Esophagus squamous epithelium (tissue), 5 donors: ENCODE measurements around the gene METAP1D. TPM values are rescaled to one million over a fixed set of nuclear protein-coding genes. Genes with fewer than 3 reads are reported as not detected.

Source experiments
- DNase-seq: peaks from one replicate; lab custom pipeline; 2025; lab: John Stamatoyannopoulos, UW
- H3K27ac ChIP-seq, 4 donors: fragments of 200-600 bp; sonication (generic); one replicate each; pipeline ENCODE4 v1.5.1; 2016 to 2019; ENCODE audit warnings: mild to moderate bottlenecking in 1 of 4
- H3K27me3 ChIP-seq, 4 donors: fragments of 200-600 bp; sonication (generic); 1 replicate in 3 of 4; 2 replicates in 1 of 4; pipeline versions ENCODE4 v1.5.1 to v1.6.0; 2017 to 2021; ENCODE audit warnings: antibody characterized with exemption in 1 of 4
- H3K36me3 ChIP-seq, 3 donors: fragments of 200-600 bp; sonication (generic); one replicate each; pipeline ENCODE4 v1.5.1; 2016 to 2019
- H3K4me1 ChIP-seq, 3 donors: fragments of 200-600 bp; sonication (generic); one replicate each; pipeline ENCODE4 v1.5.1; 2017 to 2019
- H3K4me3 ChIP-seq, 4 donors: fragments of 200-600 bp; sonication (generic); 1 replicate in 3 of 4; 2 replicates in 1 of 4; pipeline ENCODE4 v1.5.1; 2016 to 2019; ENCODE audit warnings: mild to moderate bottlenecking in 2 of 4, moderate library complexity in 1 of 4
- H3K9me3 ChIP-seq, 3 donors: fragments of 200-600 bp; sonication (generic); one replicate each; pipeline ENCODE4 v1.5.1; 2016 to 2019
- POLR2A ChIP-seq, 4 donors: fragments of 450-650 bp; IDR thresholded peaks; one replicate each; pipeline ENCODE4 v1.6.1; 2017; ENCODE audit warnings: antibody characterized with exemption in 4 of 4, mild to moderate bottlenecking in 4 of 4, moderate library complexity in 3 of 4
- WGBS, 2 donors: methylation state at CpG; one replicate each; pipeline ENCODE4 v1.1.5; 2018; 5-methylcytosine and 5-hydroxymethylcytosine counted together
- intact Hi-C: fragments of 100-400 bp; cut with DNase I; formaldehyde crosslinking; loops from one replicate; pipeline ENCODE4 v1.15.0; 2022
- total RNA-seq, 4 donors: library from RNA; depleted of rRNA; stranded (reverse); fragments of >200 nt; gene quantifications; one replicate each; pipeline ENCODE4 v1.1.0, GENCODE V29; 2016
- TF ChIP-seq, protein P1 (sequence below), 6 experiments: fragments of 450-650 bp in 4 of 6; fragments of 200-600 bp in 2 of 6; sonication (generic) in 2 of 6; IDR thresholded peaks; one replicate each; pipeline ENCODE4 v1.5.1; 2016 to 2019; ENCODE audit warnings: antibody characterized with exemption in 6 of 6, mild to moderate bottlenecking in 4 of 6, moderate library complexity in 4 of 6
- donor health status: DM: yes; HTN: yes; CAD: no.

METAP1D gene
- total RNA-seq, 4 donors from 2014 or later = 2.4 to 7.1 (median 5.7) TPM

DNA sequence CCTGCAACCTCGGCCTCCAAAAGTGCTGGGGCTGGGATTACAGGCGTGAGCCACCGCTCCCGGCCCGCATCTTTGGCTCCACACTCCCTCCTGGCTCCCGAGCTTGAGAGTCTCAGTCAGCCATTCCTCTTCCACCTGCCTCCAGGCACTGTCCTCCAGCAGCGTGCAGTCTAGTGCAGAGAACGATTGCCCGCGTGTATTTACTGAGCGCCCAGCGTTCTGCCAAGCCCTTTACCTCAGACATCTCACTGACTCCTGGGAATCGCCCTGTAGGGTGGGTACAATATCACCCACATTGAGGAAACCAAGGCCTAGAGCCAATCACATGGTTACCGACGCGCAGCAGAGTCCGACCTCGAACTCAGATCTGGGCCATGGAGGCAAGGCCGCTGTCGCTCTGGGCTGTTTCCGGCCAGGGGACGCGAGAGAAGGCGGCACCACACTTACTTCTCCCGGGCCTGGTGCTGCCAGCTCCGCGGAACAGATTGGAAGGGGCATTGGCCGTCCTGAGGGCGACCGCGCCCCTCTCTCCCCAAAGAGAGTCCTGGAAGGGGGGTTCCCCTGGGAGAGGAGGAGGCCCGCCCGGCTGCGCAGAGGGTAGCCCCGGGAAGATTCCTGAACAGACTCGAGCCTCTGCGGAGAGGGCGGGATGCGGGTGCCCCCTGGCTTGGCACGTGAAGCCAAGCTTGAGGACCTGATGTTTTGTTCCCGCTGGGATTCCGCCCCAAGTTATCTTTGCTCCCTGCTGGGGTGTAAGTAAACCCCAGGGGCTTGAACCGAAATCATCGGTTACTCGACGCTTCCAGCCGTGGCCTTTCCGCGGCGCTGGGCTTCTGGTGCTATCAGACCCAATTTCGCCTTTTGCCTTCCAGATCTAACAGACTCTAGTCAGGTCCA is 108.2 kb downstream of the METAP1D start:
- H3K4me3 ChIP-seq = peak overlapping the region in 1 of 4 donors; percentile 5
- no peak for TF ChIP-seq POLR2A (IDR thresholded peaks at IDR 0.05)
- TF ChIP-seq, protein P1, sequence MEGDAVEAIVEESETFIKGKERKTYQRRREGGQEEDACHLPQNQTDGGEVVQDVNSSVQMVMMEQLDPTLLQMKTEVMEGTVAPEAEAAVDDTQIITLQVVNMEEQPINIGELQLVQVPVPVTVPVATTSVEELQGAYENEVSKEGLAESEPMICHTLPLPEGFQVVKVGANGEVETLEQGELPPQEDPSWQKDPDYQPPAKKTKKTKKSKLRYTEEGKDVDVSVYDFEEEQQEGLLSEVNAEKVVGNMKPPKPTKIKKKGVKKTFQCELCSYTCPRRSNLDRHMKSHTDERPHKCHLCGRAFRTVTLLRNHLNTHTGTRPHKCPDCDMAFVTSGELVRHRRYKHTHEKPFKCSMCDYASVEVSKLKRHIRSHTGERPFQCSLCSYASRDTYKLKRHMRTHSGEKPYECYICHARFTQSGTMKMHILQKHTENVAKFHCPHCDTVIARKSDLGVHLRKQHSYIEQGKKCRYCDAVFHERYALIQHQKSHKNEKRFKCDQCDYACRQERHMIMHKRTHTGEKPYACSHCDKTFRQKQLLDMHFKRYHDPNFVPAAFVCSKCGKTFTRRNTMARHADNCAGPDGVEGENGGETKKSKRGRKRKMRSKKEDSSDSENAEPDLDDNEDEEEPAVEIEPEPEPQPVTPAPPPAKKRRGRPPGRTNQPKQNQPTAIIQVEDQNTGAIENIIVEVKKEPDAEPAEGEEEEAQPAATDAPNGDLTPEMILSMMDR (IDR thresholded peaks at IDR 0.05) = no peak
- no peaks in the 10 kb centered on the region for H3K36me3 ChIP-seq
- H3K27ac ChIP-seq = no peak overlapping the region
- H3K4me1 ChIP-seq = peaks cover 7 to 37% (median 25%) of the 10 kb centered on the region in 3 donors
- intact Hi-C loops = loop anchor here (10.0 kb wide), 2 partner anchors 293 to 413 kb away; no protein-coding TSS in a partner anchor
- peaks cover 25 to 91% (median 51%) of the 10 kb centered on the region in 4 donors for H3K27me3 ChIP-seq
- WGBS, 2 donors = 34 to 41% methylated on average over 22 to 40 of the region's 51 CpGs
- no peak for DNase-seq
- H3K9me3 ChIP-seq = no peaks in the 10 kb centered on the region

DNA sequence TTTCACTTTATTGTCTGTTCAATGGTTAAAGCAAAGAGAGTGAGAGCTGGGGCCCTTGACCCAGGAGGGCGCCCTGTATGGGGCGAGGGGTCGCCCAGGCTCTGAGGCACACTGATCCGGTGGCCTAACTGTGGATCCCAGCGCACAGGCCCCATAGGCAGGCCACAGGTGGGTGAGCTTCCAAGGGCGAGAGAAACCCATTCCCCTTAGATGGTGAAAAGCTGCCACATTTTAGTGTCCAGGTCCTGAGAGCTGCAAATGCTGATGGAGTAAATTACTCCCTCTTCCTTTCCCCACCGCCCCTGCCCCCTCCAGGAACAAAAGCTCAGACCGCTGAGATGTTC is 108.8 kb downstream of the METAP1D start:
- Histone ChIP-seq H3K36me3 (no peaks in the 10 kb centered on the region), H3K4me1 (peaks cover under 1 to 31% (median 19%) of the 10 kb centered on the region in 3 donors), H3K27me3 (peaks cover 25 to 84% (median 45%) of the 10 kb centered on the region in 4 donors), H3K4me3 (no peak overlapping the region), H3K9me3 (no peaks in the 10 kb centered on the region), H3K27ac (no peak overlapping the region)
- intact Hi-C loops = loop anchor here (10.0 kb wide), 2 partner anchors 294 to 414 kb away; no protein-coding TSS in a partner anchor
- no peak for TF ChIP-seq POLR2A (IDR thresholded peaks at IDR 0.05)
- TF ChIP-seq, protein P1 (IDR thresholded peaks at IDR 0.05) = no peak
- DNase-seq = no peak
- no CpG with 5 or more reads among the region's 8 CpGs for WGBS, 2 donors

DNA sequence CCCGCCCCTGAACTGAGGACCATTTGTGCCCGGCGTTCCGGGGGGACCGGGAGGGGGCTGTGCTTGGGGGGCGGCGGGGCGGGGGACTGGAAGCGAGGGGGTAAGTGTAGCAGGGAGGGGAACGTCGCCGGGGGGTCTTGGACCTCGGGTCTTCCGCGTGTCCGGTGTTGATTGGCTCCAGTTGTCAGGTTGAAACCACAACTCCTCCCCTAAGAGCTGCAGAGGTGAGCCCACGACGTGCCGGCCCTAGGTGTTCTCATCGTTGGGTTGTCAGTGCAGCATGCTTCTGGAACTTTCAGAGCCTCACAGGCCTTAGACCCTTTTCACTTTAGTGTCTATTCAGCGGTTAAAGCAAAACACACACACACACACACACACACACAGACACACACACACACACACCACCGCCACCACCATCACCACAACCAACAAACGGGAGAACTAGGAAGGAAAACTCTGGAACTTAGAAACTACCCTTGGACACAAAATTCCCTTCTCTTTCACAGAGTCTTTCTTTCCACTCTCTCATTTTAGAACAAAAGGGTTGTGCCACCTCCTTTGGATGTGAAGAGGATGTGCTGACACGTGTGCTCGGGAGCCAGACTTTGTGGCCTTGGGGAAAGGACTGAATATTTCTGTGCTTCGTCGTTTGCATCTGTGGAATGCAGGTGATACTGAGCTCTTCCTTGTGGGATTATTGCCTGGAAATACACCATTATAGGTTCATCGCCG is 109.7 kb downstream of the METAP1D start:
- intact Hi-C loops = loop anchor here (10.0 kb wide), 2 partner anchors 295 to 415 kb away; no protein-coding TSS in a partner anchor
- Histone ChIP-seq H3K27ac (no peak overlapping the region), H3K4me3 (no peak overlapping the region), H3K9me3 (no peaks in the 10 kb centered on the region), H3K36me3 (no peaks in the 10 kb centered on the region), H3K27me3 (peaks cover 25 to 84% (median 37%) of the 10 kb centered on the region in 4 donors), H3K4me1 (peaks cover 0 to 25% (median 14%) of the 10 kb centered on the region in 3 donors)
- TF ChIP-seq POLR2A (IDR thresholded peaks at IDR 0.05) = no peak
- TF ChIP-seq, protein P1 (IDR thresholded peaks at IDR 0.05) = no peak
- 46 to 47% methylated on average over 20 to 21 of the region's 29 CpGs for WGBS, 2 donors
- DNase-seq = no peak

GRCh38 chr2:172109988-172110811 is 110.4 kb downstream of the METAP1D start:
- Histone ChIP-seq H3K27me3 (peaks cover 25 to 84% (median 30%) of the 10 kb centered on the region in 4 donors), H3K4me1 (peaks cover 0 to 25% (median 14%) of the 10 kb centered on the region in 3 donors), H3K36me3 (no peaks in the 10 kb centered on the region), H3K9me3 (no peaks in the 10 kb centered on the region), H3K4me3 (no peak overlapping the region), H3K27ac (no peak overlapping the region)
- intact Hi-C loops = loop anchor here (10.0 kb wide), 2 partner anchors 295 to 415 kb away; no protein-coding TSS in a partner anchor
- WGBS, 2 donors = 68 to 80% methylated on average over 15 to 23 of the region's 31 CpGs
- no peak for DNase-seq
- TF ChIP-seq, protein P1 (IDR thresholded peaks at IDR 0.05) = no peak
- TF ChIP-seq POLR2A (IDR thresholded peaks at IDR 0.05) = no peak
